ACC112 (cell line): ENCODE results near the gene PRKG1.

ENCODE experiments used
- H2AFZ ChIP-seq: fragments of 200-600 bp; sonication (generic); one replicate; pipeline ENCODE4 v1.6.0; 2017; ENCODE audit warnings: antibody characterized with exemption, low read length; ENCODE audit not compliant: unreplicated experiment
- H3K27ac ChIP-seq: fragments of 200-600 bp; sonication (generic); 2 replicates; pipeline ENCODE4 v1.5.1; 2014; ENCODE audit warnings: low read depth, mild to moderate bottlenecking, antibody characterized with exemption, low read length, moderate library complexity
- H3K27me3 ChIP-seq: fragments of 200-600 bp; sonication (generic); 2 replicates; pipeline ENCODE4 v1.6.1; 2014; ENCODE audit warnings: mild to moderate bottlenecking, antibody characterized with exemption, low read length, moderate library complexity, mixed read lengths; ENCODE audit not compliant: insufficient read depth
- H3K36me3 ChIP-seq: fragments of 200-600 bp; sonication (generic); 2 replicates; pipeline ENCODE4 v1.6.1; 2016; ENCODE audit warnings: mild to moderate bottlenecking, antibody characterized with exemption, low read length, moderate library complexity, mixed read lengths; ENCODE audit not compliant: insufficient read depth
- H3K4me1 ChIP-seq: fragments of 200-600 bp; sonication (generic); one replicate; pipeline ENCODE4 v1.6.1; 2016; ENCODE audit warnings: low read length, mixed read lengths; ENCODE audit not compliant: insufficient read depth, unreplicated experiment, control insufficient read depth
- H3K4me3 ChIP-seq: fragments of 200-600 bp; sonication (generic); 2 replicates; pipeline ENCODE4 v1.5.1; 2014; ENCODE audit warnings: mild to moderate bottlenecking, low read depth, low read length
- H3K79me2 ChIP-seq: fragments of 200-600 bp; sonication (generic); one replicate; pipeline ENCODE4 v1.6.0; 2016; ENCODE audit warnings: low read length; ENCODE audit not compliant: control insufficient read depth, unreplicated experiment, insufficient read depth

Gene PRKG1

DNA sequence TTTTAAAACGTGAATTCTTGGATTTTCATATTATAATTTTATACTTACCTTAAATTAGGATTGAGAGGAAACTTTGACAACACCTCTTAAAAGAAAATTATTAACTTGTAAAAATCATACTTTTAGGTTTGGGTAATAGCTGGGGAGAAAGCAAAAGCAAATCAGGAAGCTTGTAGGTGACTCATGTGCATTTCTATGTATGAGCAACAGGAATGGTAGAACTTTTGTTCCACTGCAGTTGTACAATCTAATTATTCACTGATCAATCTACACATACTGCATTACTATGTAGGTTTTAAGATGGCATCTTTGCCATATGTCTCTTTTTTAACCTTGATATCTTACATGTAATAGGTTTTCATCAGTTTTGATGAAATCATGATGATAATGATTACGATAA is 223.2 kb downstream of the PRKG1 start:
- H3K4me1 ChIP-seq, result peaks cover 34% of the 10 kb centered on the region
- H2AFZ ChIP-seq, result peak overlapping the region; percentile 78
- H3K4me3 ChIP-seq, result peak overlapping the region; percentile 7; the same call in 1 of the 2 replicates
- no peaks in the 10 kb centered on the region for H3K27me3 ChIP-seq
- no peaks in the 10 kb centered on the region for H3K79me2 ChIP-seq
- peak overlapping the region; percentile 44; the same call in 1 of the 2 replicates for H3K27ac ChIP-seq
- no peaks in the 10 kb centered on the region for H3K36me3 ChIP-seq

DNA sequence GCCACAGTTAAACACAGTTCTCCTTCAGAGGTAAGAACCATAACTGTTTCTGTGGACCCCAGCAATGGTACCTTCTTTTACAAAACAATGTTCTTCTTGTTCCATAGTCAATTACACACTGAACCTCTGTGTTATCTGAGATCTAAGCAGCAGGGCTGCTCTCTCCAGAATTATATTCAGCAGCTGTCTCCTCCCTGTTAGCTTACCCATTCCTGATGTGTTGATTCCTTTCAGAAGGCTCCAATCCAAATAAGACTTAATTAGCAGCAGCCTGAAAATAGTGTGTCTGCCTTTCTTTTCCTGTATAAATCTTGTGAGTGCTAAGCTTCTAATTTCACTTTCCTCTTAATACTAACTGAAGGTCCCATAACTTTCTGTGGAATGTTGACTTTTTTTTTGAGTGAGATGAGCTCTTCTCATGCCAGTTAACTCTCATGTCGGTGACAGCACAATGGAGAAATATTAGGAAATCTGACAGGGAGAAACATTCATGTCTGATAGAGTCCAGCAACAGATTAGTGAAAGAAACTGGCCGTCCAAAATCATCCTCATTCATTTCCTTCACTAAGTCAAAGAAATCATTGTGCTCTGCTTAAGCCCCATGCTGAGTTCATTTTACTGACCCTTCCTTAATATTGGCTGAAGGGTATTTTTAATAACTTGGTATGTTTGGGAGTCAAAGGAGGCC is 226.5 kb downstream of the PRKG1 start:
- H3K4me3 ChIP-seq, result no peak overlapping the region
- H3K79me2 ChIP-seq, result no peaks in the 10 kb centered on the region
- no peaks in the 10 kb centered on the region for H3K36me3 ChIP-seq
- peaks cover 37% of the 10 kb centered on the region for H3K4me1 ChIP-seq
- no peak overlapping the region for H3K27ac ChIP-seq
- H2AFZ ChIP-seq, result peak overlapping the region; percentile 31
- no peaks in the 10 kb centered on the region for H3K27me3 ChIP-seq

DNA sequence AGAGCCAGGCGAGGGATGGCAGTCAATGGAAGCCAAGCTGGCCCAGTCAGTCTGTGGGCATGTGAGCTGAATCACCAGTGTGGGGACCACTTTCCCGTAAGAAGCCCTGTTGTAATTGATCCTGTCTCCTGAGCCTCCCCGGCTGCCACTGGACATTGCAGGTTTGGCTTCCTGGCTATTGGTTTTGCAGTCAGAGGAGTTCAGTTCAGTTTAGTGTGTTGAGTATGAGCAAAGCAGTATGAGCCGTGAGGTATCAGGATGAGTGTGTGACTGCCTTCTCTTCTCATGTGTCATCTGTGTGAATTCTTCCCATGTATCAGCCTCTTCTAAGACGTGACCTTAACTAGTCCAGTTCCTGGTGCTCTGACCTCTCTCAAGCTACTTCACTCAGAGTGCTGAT is 227.4 kb downstream of the PRKG1 start:
- no peak overlapping the region for H2AFZ ChIP-seq
- peaks cover 35% of the 10 kb centered on the region for H3K4me1 ChIP-seq
- no peak overlapping the region for H3K4me3 ChIP-seq
- H3K27ac ChIP-seq, result peak overlapping the region; percentile 36; the same call in 1 of the 2 replicates
- H3K36me3 ChIP-seq, result no peaks in the 10 kb centered on the region
- H3K27me3 ChIP-seq, result no peaks in the 10 kb centered on the region
- H3K79me2 ChIP-seq, result no peaks in the 10 kb centered on the region

GRCh38 chr10:51302316-51302715 is 228.0 kb downstream of the PRKG1 start:
- Histone ChIP-seq H3K4me1 (peaks cover 29% of the 10 kb centered on the region), H3K4me3 (no peak overlapping the region), H3K79me2 (no peaks in the 10 kb centered on the region), H2AFZ (no peak overlapping the region), H3K27ac (peak overlapping the region; percentile 36; the same call in 1 of the 2 replicates), H3K27me3 (no peaks in the 10 kb centered on the region), H3K36me3 (no peaks in the 10 kb centered on the region)

DNA sequence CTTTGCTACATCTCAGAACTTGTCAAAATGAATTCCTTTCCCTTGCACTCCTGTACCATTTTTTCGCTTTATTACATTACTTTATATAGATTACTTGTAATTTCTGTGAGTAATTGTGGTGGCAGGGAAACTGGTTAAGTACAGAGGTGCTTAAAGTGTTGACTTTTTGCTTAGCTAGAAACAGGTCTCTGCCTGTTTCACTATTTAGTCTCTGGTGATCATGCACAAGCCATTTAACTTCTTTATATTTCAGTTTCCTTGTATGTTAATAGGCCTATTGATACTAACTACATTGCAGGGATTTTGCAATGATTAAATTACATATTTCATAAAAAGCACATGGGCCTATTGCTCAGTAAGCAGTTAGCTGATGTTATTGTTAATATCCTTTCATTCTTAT is 233.8 kb downstream of the PRKG1 start:
- H3K4me1 ChIP-seq, result peaks cover 11% of the 10 kb centered on the region
- no peaks in the 10 kb centered on the region for H3K79me2 ChIP-seq
- H3K36me3 ChIP-seq, result no peaks in the 10 kb centered on the region
- no peak overlapping the region for H3K4me3 ChIP-seq
- no peak overlapping the region for H2AFZ ChIP-seq
- H3K27ac ChIP-seq, result no peak overlapping the region
- H3K27me3 ChIP-seq, result no peaks in the 10 kb centered on the region

GRCh38 chr10:51311228-51311627 is 236.9 kb downstream of the PRKG1 start:
- Histone ChIP-seq H3K4me3 (no peak overlapping the region), H3K79me2 (no peaks in the 10 kb centered on the region), H3K36me3 (no peaks in the 10 kb centered on the region), H3K27me3 (no peaks in the 10 kb centered on the region), H2AFZ (no peak overlapping the region), H3K27ac (no peak overlapping the region), H3K4me1 (peaks cover 25% of the 10 kb centered on the region)

- H3K27me3 ChIP-seq, result no peaks in the 10 kb centered on the region
- H3K27ac ChIP-seq, result no peak overlapping the region
- no peak overlapping the region for H3K4me3 ChIP-seq
- no peaks in the 10 kb centered on the region for H3K36me3 ChIP-seq
- no peak overlapping the region for H2AFZ ChIP-seq
- no peaks in the 10 kb centered on the region for H3K79me2 ChIP-seq
- H3K4me1 ChIP-seq, result peaks cover 25% of the 10 kb centered on the region
These were observed 238.5 kb downstream of the PRKG1 start for GRCh38 chr10:51312817-51313216.

DNA sequence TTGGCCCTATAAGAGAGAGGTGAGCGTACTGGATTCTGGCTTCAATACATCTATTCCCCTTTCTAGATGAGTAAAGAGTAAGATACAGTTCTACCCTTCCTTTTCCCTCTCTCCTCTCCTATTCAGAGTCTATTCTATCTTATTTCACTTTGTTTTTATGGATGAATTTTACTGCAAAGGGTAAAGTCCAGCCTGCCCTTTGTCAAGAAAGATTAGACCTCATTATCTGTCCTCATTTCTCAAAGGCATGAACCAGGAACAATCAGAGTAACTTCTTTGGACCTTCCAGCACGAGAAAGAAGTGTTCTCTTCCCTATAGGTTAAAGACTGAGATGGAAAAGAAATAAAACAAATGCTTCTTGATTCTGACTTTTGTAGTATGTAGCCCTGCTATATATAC is 239.0 kb downstream of the PRKG1 start:
- Histone ChIP-seq H3K4me3 (no peak overlapping the region), H3K36me3 (no peaks in the 10 kb centered on the region), H3K4me1 (peaks cover 25% of the 10 kb centered on the region)

DNA sequence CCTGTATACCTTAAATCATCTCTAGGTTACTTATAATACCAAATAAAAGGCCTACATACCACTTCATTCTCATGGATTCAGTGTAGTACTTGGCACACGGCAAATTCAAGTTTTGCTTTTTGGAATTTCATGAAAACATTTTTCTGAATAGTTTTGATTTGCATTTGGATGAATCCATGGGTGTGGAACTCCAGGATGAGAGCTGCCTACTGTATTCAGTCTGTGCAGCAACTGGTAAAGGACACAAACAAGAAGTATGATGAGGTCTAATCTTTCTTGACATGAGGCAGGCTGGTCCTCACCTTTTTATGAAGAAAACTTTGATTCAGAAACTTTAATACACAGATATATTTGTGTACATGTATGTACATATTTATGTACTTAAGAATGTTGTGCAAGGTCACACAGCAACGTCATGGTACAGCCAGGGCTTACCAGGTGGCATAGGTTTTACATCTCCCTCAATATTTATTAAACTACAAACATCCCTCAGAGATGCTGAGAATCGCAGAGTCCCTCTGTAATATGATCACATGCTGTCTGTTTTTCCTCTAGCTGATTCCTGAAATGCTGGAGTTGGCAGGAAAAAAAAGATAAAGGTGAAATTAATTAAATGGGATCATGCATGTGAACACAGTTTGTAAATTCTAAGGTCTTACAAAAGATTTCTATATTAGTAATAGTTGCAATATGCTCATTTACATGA is 239.6 kb downstream of the PRKG1 start:
- Histone ChIP-seq H3K79me2 (no peaks in the 10 kb centered on the region), H3K27ac (no peak overlapping the region), H3K36me3 (no peaks in the 10 kb centered on the region), H3K4me1 (peaks cover 25% of the 10 kb centered on the region), H2AFZ (no peak overlapping the region), H3K27me3 (no peaks in the 10 kb centered on the region), H3K4me3 (no peak overlapping the region)

More for the DNA sequence above, 239.0 kb downstream of the PRKG1 start:
- H3K79me2 ChIP-seq, result no peaks in the 10 kb centered on the region
- no peak overlapping the region for H3K27ac ChIP-seq
- no peak overlapping the region for H2AFZ ChIP-seq
- H3K27me3 ChIP-seq, result no peaks in the 10 kb centered on the region

GRCh38 chr10:51314481-51314880 is 240.2 kb downstream of the PRKG1 start:
- H3K4me1 ChIP-seq, result peaks cover 25% of the 10 kb centered on the region
- H2AFZ ChIP-seq, result no peak overlapping the region
- H3K36me3 ChIP-seq, result no peaks in the 10 kb centered on the region
- no peaks in the 10 kb centered on the region for H3K79me2 ChIP-seq
- no peaks in the 10 kb centered on the region for H3K27me3 ChIP-seq
- H3K4me3 ChIP-seq, result no peak overlapping the region
- no peak overlapping the region for H3K27ac ChIP-seq
